Endothelial cell of hepatic sinusoid (primary cell): Measurements from ENCODE around the gene MDC1.

ENCODE experiments used
- in situ Hi-C: cut with HindIII; loops from 2 replicates; pipeline ENCODE4 v1.10.0; 2017; ENCODE audit warnings: low sequenced_read_pairs

The MDC1 gene

GRCh38 chr6:30654798-30655742, 62.0 kb downstream of the MDC1 start:
- in situ Hi-C loops, result loop anchor here (10.0 kb wide), 1 partner anchor 110 kb away; no protein-coding TSS in a partner anchor

- in situ Hi-C loops, result loop anchor here (10.0 kb wide), 1 partner anchor 106 kb away; no protein-coding TSS in a partner anchor
These were observed 65.9 kb downstream of the MDC1 start for GRCh38 chr6:30651143-30651542.
